Measurements from ENCODE around the gene CLCN7. TPM values are rescaled to one million over a fixed set of nuclear protein-coding genes. Genes with fewer than 3 reads are reported as not detected.

The CLCN7 gene
- total and polyA plus RNA-seq, 2 of the 8 experiments (the other 6 are each of a cell fraction or from before 2014, with no cell fraction given) = 38.6 to 81.5 TPM

DNA sequence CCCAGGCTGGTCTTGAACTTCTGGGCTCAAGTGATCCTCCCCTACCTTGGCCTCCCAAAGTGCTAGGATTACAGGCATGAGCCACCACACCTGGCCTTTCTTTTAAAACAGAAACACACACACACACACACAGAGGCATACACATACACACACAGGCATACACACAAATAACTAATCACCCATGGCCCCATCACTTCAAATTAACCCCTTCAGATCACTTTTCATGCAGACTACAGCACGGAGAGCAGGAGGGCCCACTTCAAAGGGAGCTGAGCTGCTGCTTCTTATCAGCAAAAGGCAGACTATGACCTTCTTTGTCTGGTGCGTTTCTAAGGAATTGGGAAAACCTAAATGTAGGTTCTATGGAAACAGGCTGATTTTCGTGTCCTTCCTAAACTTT, 1.9 kb downstream of the CLCN7 start:
- Histone ChIP-seq H2AK5ac (ENCODE audit: low read depth, low read length) (no peak overlapping the region), H4K8ac (ENCODE audit: extremely low read depth, insufficient read depth, low read length) (no peak overlapping the region), H4K91ac (replicated peaks; ENCODE audit: insufficient read length, low read length) (no peak overlapping the region), H2BK15ac (ENCODE audit: low read length) (no peak overlapping the region), H3K4me2 (ENCODE audit: insufficient read depth in 1 of 2, low read depth in 2 of 2, low read length in 2 of 2) (no peak overlapping the region; a peak in 1 of 4 replicates), H2BK5ac (ENCODE audit: low read depth, low read length) (no peak overlapping the region), H3K18ac (ENCODE audit: extremely low read depth, low read length) (no peak overlapping the region), H2BK12ac (ENCODE audit: low read depth, low read length) (no peak overlapping the region), H3K23me2 (ENCODE audit: low read depth, low read length) (peaks cover 8% of the 10 kb centered on the region), H3K27ac (ENCODE audit: low read depth, low read length) (no peak overlapping the region), H2BK20ac (ENCODE audit: low read length) (no peak overlapping the region), H3K79me2 (ENCODE audit: control insufficient read depth in 1 of 2, insufficient read depth in 2 of 2, low read length in 2 of 2) (peaks cover 4 to 58% of the 10 kb centered on the region in 2 experiments), H3K4me3 (ENCODE audit: extremely low read depth in 1 of 4, insufficient read depth in 2 of 4, low read depth in 3 of 4, low read length in 4 of 4) (no peak overlapping the region), H3K23ac (ENCODE audit: insufficient read length) (no peak overlapping the region), H4K5ac (ENCODE audit: insufficient read length, low read depth, low read length) (no peak overlapping the region), H3K9ac (replicated peaks in 1 of 4; ENCODE audit: extremely low read depth in 1 of 4, low read depth in 3 of 4, low read length in 3 of 4) (no peak overlapping the region; a peak in 1 of 7 replicates), H3K9me3 (ENCODE audit: insufficient read depth in 2 of 2, low read depth in 1 of 2, low read length in 1 of 2) (peaks cover 5 to 8% of the 10 kb centered on the region in 2 experiments; a peak in 2 of 4 replicates), H4K20me1 (replicated peaks in 1 of 2; ENCODE audit: control insufficient read depth in 1 of 2, insufficient read depth in 2 of 2, low read length in 2 of 2) (peaks cover 5 to 9% of the 10 kb centered on the region in 2 experiments), H3K56ac (replicated peaks; ENCODE audit: insufficient read length, low read depth, low read length) (no peak overlapping the region), H3K27me3 (replicated peaks in 1 of 4; ENCODE audit: control insufficient read depth in 3 of 4, extremely low read depth in 1 of 4, insufficient read depth in 3 of 4, low read length in 3 of 4) (peaks cover 0 to 5% (median 0%) of the 10 kb centered on the region in 4 experiments; a peak in 2 of 7 replicates), H3K4me1 (replicated peaks in 1 of 4; ENCODE audit: control insufficient read depth in 3 of 4, insufficient read depth in 4 of 4, low read length in 3 of 4) (peaks cover 0 to 7% (median under 1%) of the 10 kb centered on the region in 4 experiments; a peak in 3 of 7 replicates), H3K4ac (replicated peaks; ENCODE audit: insufficient read length, low read depth, low read length) (no peak overlapping the region), H2AFZ (ENCODE audit: low read length) (no peak overlapping the region), H2BK120ac (replicated peaks; ENCODE audit: low read depth, low read length) (no peak overlapping the region), H3K36me3 (ENCODE audit: control insufficient read depth in 2 of 4, insufficient read depth in 4 of 4, low read length in 3 of 4) (no peaks in the 10 kb centered on the region), H3K14ac (ENCODE audit: insufficient read length) (no peak overlapping the region), H3K79me1 (ENCODE audit: low read depth, low read length) (peaks cover 22% of the 10 kb centered on the region)
- POLR2A ChIA-PET (ENCODE audit: partially characterized antibody) = interaction anchor here (1.6 to 1.7 kb wide), 2 partner anchors 21 to 137 kb away, joined by 3 to 7 read pairs; partner anchors contain the start of gene TELO2
- TF ChIP-seq, protein P1, sequence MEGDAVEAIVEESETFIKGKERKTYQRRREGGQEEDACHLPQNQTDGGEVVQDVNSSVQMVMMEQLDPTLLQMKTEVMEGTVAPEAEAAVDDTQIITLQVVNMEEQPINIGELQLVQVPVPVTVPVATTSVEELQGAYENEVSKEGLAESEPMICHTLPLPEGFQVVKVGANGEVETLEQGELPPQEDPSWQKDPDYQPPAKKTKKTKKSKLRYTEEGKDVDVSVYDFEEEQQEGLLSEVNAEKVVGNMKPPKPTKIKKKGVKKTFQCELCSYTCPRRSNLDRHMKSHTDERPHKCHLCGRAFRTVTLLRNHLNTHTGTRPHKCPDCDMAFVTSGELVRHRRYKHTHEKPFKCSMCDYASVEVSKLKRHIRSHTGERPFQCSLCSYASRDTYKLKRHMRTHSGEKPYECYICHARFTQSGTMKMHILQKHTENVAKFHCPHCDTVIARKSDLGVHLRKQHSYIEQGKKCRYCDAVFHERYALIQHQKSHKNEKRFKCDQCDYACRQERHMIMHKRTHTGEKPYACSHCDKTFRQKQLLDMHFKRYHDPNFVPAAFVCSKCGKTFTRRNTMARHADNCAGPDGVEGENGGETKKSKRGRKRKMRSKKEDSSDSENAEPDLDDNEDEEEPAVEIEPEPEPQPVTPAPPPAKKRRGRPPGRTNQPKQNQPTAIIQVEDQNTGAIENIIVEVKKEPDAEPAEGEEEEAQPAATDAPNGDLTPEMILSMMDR (IDR thresholded peaks at IDR 0.05; ENCODE audit: control extremely low read depth in 1 of 3, insufficient read depth in 1 of 3, low read depth in 1 of 3, low read length in 3 of 3) = no peak
- no peak for TF ChIP-seq NANOG (IDR thresholded peaks at IDR 0.05; ENCODE audit: insufficient read depth, low read depth, low read length, poor library complexity, severe bottlenecking)
- no peak for TF ChIP-seq CTBP2 (IDR thresholded peaks at IDR 0.05; ENCODE audit: borderline replicate concordance, insufficient read depth, insufficient read length, low read length)
- TF ChIP-seq MAFK (IDR thresholded peaks at IDR 0.05; ENCODE audit: low read depth, low read length) = no peak
- no peak for TF ChIP-seq RFX5 (IDR thresholded peaks at IDR 0.05; ENCODE audit: borderline replicate concordance, low read depth, low read length)
- no peak for TF ChIP-seq SP1 (IDR thresholded peaks at IDR 0.05; ENCODE audit: low read depth, low read length)
- no peak for TF ChIP-seq RXRA (IDR thresholded peaks at IDR 0.05; ENCODE audit: insufficient read depth, low read depth, low read length)
- no peak for TF ChIP-seq SUZ12 (IDR thresholded peaks at IDR 0.05; ENCODE audit: low read length)
- CTCF ChIA-PET (ENCODE audit: partially characterized antibody) = no interaction called here
- DNase-seq (ENCODE audit: low read depth in 1 of 2, low spot score in 2 of 2) (no peak), FAIRE-seq (no peak)
- 85% methylated on average over 3 of the region's 3 CpGs; no CpG with 5 or more reads in 1 of the 2 experiments for WGBS, 2 experiments (ENCODE audit: extremely low coverage in 1 of 2, insufficient coverage in 1 of 2, insufficient read length in 1 of 2, insufficient replicate concordance in 2 of 2, low coverage in 1 of 2, low lambda C conversion rate in 2 of 2, missing lambda C conversion rate in 1 of 2)
